NOMO-1 treated with DMSO at 0.1 percent for 48 hours (cell line): ENCODE measurements around the gene RAB21.
A peak's percentile ranks its signal among the peaks of the same experiment; 100 is the strongest.
"Not testable (repeated sequence)": the region's sequence is repeated elsewhere in the genome, so short reads cannot be mapped to it uniquely, and the experiment has no call there.

Experiments used
- DNase-seq: peaks from one replicate; lab custom pipeline; 2025; ENCODE audit not compliant: unreplicated experiment; lab: John Stamatoyannopoulos, UW

RAB21 gene

DNA sequence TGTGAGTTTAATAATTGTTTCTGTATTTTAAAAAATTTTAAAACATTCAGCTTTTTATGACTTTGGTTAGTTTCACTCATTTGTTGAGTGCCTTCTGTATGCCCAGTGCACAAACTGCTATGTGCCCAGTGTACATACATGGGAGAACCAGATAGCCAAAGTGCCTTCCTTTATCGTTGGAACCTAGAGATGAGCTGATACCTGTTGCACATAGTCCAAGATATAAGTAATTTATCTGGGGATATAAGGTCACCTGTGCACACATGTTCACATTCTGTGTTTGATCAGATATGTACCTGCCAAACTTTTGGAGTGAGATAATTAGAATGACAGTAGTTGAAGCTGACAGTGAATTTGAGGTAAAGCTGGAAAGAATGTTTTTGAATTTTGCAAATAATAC, 37.9 kb downstream of the RAB21 start:
- no peak for DNase-seq

DNA sequence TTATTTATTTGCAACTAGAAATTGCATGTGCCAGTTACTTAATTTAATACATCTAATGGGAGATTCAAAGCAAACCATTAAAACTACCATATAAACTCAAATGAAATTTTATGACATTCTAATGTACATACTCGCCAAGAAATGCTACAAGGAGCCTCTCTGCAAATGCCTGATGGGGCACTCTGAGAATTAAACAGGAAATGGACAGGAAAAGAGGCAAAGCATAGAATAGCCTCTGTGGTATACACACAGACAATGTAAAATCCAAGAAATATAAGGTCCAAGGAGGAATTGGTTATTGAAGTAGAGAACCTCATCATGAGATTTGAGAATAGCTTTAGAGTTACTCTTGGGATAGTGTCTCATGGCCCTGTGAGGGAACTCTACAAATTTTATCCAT, 41.2 kb downstream of the RAB21 start:
- DNase-seq = no peak

DNA sequence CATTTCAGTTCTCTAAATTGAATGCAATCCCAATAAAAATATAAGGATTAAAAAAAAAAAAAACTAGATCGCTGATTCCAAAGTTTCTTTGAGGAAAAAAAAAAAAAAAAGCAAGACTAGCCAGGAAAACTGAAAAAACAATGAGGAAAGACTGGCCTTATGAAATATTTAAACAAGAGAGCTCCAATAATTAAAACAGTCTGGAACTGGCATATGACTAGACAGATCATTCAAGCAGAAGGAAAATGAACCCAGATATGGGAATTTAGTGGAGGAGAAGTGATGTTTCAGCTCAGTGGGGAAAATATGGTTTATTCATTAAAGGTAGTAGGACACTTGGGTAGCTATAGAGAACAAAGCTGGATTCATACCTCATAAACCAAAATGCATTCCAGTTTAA, 42.9 kb downstream of the RAB21 start:
- DNase-seq = no peak

DNA sequence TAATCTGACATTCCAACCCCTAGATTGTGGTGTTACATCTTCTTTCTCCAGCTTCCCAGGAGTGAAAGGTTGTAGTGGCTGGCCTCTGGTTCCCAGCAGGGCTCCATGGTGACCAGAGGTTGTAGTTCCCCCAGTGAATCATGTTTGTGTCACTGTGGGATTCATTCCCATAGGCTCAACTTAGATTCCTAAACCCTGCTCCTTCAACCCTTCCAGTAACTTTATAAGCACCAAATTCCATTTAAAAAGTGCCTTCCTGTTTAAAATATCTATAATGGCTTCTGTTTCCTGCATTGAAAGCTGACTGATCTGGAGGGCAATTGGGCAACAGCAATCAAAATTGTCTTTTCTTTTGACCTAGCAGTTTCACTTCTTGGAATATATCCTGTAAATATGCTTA, 44.4 kb downstream of the RAB21 start:
- DNase-seq = peak; percentile 83

DNA sequence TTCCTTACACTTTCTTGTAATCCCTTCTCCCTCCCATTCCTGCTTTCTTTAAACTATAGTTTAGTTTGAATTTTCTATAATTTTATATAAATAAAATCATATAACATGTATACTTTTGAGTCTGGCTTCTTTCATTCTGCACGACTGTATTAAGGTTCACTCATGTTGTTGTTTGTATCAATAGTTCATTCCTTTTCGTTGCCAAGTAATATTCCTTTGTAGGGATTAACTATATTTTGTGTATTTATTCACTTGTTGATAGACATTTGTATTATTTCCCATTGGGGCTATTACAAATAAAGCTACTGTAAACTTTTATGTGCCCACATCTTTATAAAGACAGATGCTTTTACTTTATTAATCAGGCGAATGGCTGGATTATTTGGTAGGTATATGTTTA, 45.5 kb downstream of the RAB21 start:
- DNase-seq = no peak

DNA sequence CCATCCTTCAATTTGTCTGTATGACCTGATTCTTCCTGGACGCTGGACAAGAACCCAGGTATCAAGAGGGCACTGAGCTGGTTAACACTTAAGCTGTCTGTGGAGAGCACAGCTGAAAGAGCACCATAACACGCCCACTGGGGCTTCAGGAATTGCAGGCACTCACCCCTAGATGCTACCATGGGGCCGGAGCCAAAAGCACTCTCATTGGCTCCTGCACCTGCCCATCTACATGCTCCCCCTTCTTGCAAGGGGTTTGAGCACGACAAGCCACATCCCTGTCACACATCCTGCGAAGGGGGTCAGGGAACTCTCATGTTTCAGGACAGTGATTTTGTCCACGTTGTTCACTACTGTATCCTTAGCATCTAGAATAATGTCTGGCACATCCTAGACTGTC, 49.8 kb downstream of the RAB21 start:
- DNase-seq = no peak

DNA sequence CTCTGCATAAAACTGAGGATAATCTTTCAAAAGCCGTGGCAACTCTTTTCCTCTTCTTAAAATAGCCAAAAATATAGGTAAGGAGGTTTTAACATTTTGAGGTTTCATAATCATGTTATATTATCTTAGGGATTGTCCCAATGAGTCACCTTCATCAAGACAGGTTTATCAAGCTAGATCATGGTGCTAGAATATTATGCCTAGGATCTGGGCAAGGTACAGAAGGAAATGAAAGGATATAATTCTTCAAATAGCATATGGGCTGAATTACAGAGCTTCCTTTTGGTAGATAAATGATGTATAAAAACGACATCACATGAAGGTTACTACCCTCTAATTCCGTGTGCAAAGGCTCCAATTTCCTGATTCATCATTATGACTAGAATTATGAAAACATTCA, 56.3 kb downstream of the RAB21 start:
- no peak for DNase-seq

DNA sequence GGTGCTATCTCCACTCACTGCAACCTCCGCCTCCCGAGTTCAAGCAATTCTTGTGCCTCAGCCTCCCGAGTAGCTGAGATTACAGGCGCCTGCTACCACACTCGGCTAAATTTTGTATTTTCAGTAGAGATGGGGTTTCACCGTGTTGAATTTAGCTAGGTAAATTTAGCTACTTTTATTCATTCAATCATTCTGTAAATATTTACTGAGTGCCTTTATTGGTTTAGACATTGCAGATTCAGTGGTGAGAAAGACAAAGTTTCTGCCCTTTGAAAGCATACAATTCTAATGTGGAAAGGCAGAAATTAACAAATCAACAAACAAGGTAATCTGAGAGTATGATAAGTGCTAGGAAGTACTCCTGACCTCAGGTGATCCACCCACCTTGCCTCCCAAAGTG, 60.6 kb downstream of the RAB21 start:
- not testable (repeated sequence) for DNase-seq

DNA sequence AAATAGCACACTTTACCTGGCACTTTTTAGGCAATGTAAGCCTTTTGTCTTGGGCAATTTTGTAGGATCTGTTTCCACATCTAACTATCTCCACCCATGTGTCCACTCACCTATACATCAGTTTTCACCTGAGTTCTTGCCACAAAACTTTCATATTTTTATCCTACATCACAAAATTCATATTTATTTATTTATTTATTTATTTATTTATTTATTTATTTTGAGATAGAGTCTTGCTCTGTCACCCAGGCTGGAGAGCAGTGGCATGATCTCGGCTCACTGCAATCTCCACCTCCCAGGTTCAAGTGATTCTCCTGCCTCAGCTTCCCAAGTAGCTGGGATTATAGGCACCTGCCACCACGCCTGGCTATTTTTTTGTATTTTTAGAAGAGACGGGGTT, 67.4 kb downstream of the RAB21 start:
- not testable (repeated sequence) for DNase-seq

DNA sequence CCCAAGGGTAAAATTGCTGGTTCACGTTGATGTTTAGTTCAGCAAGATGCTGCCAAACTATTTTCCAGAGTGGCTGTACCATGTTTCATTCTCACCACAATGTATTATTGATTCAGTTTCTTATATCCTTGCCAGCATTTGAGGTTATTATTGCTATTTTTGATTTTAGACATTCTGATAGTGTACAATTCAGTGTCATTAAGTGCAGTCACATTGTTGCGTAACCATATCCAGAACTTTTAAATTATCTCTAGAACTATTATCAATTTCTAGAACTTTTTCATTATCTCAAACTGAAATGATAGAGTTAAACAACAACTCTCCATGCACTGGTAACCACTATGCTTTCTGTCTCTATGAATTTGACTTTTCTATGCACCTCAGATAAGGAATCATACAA, 74.2 kb downstream of the RAB21 start:
- no peak for DNase-seq

DNA sequence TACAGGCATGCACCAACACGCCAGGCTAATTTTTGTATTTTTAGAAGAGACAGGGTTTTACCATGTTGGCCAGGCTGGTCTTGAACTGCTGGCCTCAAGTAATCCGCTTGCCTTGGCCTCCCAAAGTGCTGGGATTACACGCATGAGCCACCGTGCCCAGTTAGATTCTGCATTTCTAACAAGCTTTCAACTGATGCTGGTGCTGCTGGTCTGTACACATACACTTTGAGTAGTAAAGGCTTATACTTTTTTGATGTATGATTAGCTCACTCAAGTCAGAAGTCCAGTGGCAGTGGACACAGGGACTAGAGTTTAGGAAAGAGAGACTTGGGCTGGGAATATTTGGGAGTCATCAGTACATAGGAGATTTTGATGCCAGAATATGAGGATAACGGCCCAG, 82.7 kb downstream of the RAB21 start:
- no peak for DNase-seq

DNA sequence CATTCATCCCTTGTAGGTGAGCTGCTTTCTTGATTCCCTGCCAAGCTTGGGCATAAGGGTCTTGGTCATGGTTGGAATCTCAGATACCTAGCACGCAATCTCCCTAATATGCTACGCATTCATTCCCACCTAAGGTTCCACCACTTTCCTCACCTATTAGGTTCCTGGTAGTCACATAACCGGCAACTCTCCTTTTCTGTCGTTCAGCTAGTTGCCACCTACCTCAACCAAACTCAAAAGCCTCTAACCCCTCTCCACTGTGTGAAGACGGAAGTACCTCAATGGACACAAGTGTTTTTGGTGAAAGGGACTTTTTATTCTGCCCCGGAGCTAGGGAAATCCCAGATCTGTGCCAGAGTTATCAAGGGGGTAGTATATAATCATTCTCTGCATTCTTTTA, 83.6 kb downstream of the RAB21 start:
- no peak for DNase-seq

DNA sequence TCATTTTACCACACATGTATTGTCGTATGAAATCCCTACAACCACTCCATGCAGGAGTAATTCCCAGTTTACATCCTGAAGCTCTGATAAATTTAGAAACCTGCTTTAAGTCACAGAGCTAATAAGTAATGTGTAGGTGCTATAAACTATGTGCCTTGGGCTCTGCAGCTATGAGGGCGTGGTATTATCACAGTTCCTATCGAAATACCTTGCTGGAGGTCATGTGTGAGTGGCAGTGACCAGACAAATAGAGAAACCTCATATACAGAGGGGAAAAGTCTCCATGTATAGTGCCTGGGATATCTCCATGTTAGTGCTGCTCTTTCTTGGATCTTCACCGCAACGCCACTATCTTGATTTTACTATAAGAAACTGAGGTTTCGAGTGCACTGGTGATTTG, 84.0 kb downstream of the RAB21 start:
- DNase-seq = no peak

DNA sequence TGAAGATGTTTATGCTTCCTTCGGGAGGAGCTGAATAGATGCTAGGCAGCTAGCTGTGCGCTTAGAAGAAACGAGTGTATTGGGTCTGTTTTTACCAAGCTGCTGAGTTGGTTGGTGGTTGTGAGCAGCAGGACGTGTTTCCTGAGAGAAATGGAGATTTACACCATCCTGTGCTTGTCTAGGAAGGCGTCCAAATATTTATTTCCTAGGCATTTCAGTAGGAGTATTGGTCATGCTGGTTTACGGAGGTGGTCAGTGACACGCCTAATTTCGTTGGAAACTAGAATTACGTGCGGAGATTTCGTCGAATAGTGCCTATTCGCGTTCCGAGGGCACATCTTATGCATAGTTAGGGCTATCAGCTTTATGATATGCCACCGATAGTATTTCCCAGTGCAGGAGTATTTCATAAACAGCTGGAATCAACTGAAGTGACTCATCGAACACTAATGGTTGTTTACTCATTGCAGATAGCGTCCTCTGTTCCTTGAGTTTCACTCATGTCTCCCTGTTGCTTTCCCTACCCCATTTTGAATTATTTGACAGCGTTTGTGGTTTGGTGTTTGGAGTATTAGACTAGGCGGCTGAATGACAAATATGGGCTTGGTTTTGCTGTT, 85.7 kb downstream of the RAB21 start:
- peak; percentile 31 for DNase-seq

DNA sequence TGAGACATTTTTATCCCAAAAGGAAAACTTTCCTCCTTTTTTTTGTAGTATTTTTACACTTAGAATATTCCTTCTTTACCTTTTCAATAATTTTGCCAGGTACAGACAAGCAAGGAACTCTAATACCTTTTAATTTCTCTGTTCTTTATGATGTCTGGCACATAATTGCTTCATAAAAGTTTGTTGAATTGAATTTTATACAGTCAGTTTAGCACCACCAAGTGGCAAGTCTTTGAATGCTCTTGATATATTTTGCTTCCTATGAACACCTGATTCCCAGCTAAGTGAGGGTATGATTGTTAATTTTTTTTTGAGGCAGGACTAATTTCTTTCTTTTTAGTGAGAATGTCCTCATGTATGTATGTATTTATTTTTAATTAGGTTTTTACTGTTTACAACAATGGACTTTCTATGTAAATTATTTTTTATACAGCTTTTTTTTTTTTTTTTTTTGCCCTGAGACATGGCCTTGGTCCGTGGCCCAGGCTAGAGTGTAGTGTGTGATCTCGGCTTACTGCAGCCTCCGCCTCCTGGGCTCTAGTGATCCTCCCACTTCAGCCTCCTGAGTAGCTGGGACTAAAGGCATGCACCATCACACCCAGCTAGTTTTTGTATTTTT, 91.8 kb downstream of the RAB21 start:
- peak; percentile 46 for DNase-seq

DNA sequence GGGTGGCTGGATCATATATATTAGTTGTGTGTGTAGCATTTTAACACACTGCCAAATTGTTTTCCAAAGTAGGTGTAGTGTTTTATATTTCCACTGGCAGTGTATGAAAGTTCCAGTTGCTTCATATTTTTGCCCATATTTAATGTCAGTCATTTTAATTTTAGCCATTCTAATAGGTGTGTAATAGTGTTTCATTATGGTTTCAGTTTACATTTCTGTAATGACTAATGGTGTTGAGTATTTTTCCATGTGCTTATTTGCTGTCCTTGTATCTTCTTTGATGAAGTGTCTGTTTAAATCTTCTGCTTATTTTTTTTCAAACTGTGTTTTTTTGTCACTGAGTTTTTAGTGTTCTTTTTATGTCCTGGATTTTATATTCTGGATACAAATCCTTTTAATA, 93.5 kb downstream of the RAB21 start:
- DNase-seq = no peak

DNA sequence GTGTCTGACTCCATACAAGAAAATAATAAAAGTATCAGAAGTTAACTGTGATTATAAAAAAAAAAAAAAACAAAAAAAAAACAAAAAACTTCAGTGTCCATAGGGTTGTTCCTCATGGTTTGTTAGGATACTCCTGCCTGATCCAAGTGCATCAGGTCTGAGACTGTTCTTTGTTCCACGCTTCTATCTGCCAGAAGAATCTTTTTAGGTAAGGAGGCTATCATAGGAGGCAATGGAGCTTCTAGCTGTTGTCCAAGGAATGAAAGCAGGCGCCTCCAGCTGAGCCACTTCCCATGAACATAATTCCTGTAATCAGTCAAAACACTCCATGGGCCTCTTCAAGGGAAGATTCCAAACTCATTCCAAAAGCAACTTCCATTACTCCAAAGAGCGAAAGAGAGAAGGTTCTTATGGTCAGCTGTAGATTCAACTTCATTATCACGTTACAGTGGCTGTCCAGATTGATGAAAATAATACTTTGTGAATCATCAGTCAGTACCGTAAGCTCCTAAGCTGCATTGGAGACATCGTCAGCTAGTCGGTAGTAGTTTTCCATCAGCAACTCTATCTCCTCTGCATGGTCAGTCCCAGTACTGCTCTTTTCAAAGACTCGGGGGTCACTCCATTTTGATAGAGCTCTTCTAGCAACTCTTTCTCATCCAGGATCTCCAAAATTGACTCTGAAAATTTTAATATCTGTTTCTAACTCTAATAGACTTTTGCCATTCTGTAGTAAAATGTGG, 94.6 kb downstream of the RAB21 start:
- DNase-seq = no peak
